ENCODE data around the gene CENPM.

DNA sequence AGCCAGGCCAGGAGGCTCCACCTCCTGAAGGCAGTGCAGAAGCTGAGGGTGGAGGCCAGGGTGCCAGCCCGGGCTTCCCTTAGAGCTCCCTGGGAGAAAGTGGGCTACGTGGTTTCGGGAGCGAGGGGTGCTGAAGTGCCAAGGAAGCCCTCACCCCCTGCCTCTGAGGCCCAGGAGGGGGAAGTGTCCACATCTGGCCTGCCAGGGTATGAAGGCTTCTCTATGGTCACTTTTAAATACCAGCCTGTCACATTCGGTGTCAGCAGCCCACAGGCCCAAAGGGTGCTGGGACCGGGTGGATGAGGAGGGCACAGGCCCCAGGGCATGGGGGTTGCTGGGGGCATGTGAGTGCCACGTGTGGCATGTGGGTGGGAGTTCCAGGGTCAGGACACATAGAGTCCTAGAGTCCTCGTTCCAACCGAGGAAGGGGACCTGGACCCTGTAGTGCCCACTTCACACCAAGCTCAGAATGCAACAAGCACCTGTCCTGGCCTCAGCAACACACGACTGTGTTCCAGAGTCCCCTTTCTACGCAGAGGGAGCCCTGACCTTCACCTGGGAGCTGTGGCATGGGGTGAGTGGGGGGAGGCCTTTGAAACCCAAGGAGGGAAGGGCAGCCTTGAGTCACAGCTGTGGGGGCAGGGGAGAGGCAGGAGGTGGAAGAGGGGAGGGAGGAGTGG, 33.8 kb downstream of the CENPM start:
- TF ChIP-seq CTCF (IDR thresholded peaks at IDR 0.05 in 4 of 5, conservative IDR thresholded peaks at IDR 0.05 in 1 of 5) (no peak), POLR2A (IDR thresholded peaks at IDR 0.05) (no peak)
